ENCODE data around the gene CCDC192. TPM values are rescaled to one million over a fixed set of nuclear protein-coding genes. Genes with fewer than 3 reads are reported as not detected.
"Not testable (repeated sequence)": the region's sequence is repeated elsewhere in the genome, so short reads cannot be mapped to it uniquely, and the experiment has no call there.

CCDC192 gene
- polyA plus RNA-seq, 1 donor from 2014 or later = not detected

DNA sequence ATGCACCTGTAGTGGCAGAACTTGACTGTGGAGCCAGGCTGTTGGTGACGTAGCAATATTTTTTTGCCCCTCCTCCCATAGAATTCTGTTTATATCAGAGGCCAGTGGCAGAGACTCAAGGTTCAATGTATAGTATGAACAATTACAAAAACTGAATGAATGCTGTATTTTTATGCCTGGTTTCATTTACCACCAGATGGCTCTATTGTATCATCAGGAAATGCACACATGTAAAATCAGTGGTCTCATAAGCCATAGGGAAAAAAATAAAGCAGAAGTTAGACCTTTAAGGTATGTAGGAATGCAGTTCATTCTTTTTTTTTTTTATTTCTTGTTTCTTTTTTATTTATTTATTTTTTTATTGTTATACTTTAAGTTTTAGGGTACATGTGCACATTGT is 43.6 kb downstream of the CCDC192 start:
- Histone ChIP-seq H3F3A (ENCODE audit: insufficient read depth, low read length, poor library complexity, severe bottlenecking) (no peaks in the 10 kb centered on the region), H2AFZ (ENCODE audit: low read depth, low read length) (no peak overlapping the region), H3K36me3 (ENCODE audit: insufficient read depth, low read length) (no peaks in the 10 kb centered on the region), H3K27ac (ENCODE audit: low read length) (no peak overlapping the region), H3K9me3 (ENCODE audit: low read length) (no peaks in the 10 kb centered on the region), H3K4me3 (ENCODE audit: low read length) (no peak overlapping the region), H3K9me2 (ENCODE audit: insufficient read depth, low read length) (no peaks in the 10 kb centered on the region), H4K20me1 (ENCODE audit: insufficient read depth) (no peaks in the 10 kb centered on the region), H3K27me3 (ENCODE audit: insufficient read depth, low read depth, low read length) (no peaks in the 10 kb centered on the region), H3K9ac (ENCODE audit: low read length) (no peak overlapping the region), H3K79me2 (replicated peaks; ENCODE audit: insufficient read depth, low read length) (no peaks in the 10 kb centered on the region), H3K4me2 (ENCODE audit: low read length) (no peak overlapping the region)
- TF ChIP-seq RAD21 (conservative IDR thresholded peaks at IDR 0.05) (peak; percentile 81), CTCF (IDR thresholded peaks at IDR 0.05; ENCODE audit: poor library complexity, severe bottlenecking) (peak; percentile 70), SMC3 (conservative IDR thresholded peaks at IDR 0.05; ENCODE audit: poor library complexity) (peak; percentile 81), REST (IDR thresholded peaks at IDR 0.05; ENCODE audit: borderline replicate concordance) (no peak)

DNA sequence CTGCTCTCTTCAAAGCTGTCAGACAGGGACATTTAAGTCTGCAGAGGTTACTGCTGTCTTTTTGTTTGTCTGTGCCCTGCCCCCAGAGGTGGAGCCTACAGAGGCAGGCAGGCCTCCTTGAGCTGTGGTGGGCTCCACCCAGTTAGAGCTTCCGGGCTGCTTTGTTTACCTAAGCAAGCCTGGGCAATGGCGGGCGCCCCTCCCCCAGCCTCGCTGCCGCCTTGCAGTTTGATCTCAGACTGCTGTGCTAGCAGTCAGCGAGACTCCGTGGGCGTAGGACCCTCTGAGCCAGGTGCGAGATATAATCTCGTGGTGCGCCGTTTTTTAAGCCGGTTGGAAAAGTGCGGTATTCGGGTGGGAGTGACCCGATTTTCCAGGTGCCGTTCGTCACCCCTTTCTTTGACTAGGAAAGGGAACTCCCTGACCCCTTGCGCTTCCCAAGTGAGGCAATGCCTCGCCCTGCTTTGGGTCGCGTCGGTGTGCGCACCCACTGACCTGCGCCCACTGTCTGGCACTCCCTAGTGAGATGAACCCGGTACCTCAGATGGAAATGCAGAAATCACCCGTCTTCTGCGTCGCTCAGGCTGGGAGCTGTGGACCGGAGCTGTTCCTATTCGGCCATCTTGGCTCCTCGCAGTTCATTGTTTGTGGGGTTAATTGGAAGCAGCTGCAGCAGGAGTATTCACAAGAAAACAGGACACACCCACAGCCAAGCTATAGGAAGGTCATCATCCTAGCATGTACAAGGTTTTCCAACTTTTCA is 49.5 kb downstream of the CCDC192 start:
- not testable (repeated sequence) for H3K4me3 ChIP-seq (ENCODE audit: low read length); H3K9ac ChIP-seq (ENCODE audit: low read length); H3K27ac ChIP-seq (ENCODE audit: low read length); H3K36me3 ChIP-seq (ENCODE audit: insufficient read depth, low read length); H4K20me1 ChIP-seq (ENCODE audit: insufficient read depth); H3K9me3 ChIP-seq (ENCODE audit: low read length); H3F3A ChIP-seq (ENCODE audit: insufficient read depth, low read length, poor library complexity, severe bottlenecking); H3K27me3 ChIP-seq (ENCODE audit: insufficient read depth, low read depth, low read length); H2AFZ ChIP-seq (ENCODE audit: low read depth, low read length); H3K79me2 ChIP-seq (replicated peaks; ENCODE audit: insufficient read depth, low read length); H3K4me2 ChIP-seq (ENCODE audit: low read length); H3K9me2 ChIP-seq (ENCODE audit: insufficient read depth, low read length)

GRCh38 chr5:127754259-127754658 is 51.1 kb downstream of the CCDC192 start:
- Histone ChIP-seq H3K9ac (ENCODE audit: low read length) (no peak overlapping the region), H3K4me3 (ENCODE audit: low read length) (no peak overlapping the region), H3K36me3 (ENCODE audit: insufficient read depth, low read length) (no peaks in the 10 kb centered on the region), H3F3A (ENCODE audit: insufficient read depth, low read length, poor library complexity, severe bottlenecking) (no peaks in the 10 kb centered on the region), H3K4me2 (ENCODE audit: low read length) (no peak overlapping the region), H3K79me2 (replicated peaks; ENCODE audit: insufficient read depth, low read length) (no peaks in the 10 kb centered on the region), H2AFZ (ENCODE audit: low read depth, low read length) (no peak overlapping the region), H3K9me2 (ENCODE audit: insufficient read depth, low read length) (no peaks in the 10 kb centered on the region), H3K27ac (ENCODE audit: low read length) (no peak overlapping the region), H3K9me3 (ENCODE audit: low read length) (no peaks in the 10 kb centered on the region), H4K20me1 (ENCODE audit: insufficient read depth) (no peaks in the 10 kb centered on the region), H3K27me3 (ENCODE audit: insufficient read depth, low read depth, low read length) (no peaks in the 10 kb centered on the region)
- TF ChIP-seq SMC3 (conservative IDR thresholded peaks at IDR 0.05; ENCODE audit: poor library complexity) (no peak), MXI1 (conservative IDR thresholded peaks at IDR 0.05; ENCODE audit: poor library complexity, severe bottlenecking) (no peak), EP300 (conservative IDR thresholded peaks at IDR 0.05; ENCODE audit: poor library complexity, severe bottlenecking) (no peak), RAD21 (conservative IDR thresholded peaks at IDR 0.05) (no peak), CTCF (IDR thresholded peaks at IDR 0.05; ENCODE audit: poor library complexity, severe bottlenecking) (no peak), POLR2AphosphoS5 (IDR thresholded peaks at IDR 0.05) (no peak), EZH2 (IDR thresholded peaks at IDR 0.05; ENCODE audit: borderline replicate concordance, insufficient read depth, low read length, poor library complexity, severe bottlenecking) (no peak), REST (IDR thresholded peaks at IDR 0.05; ENCODE audit: borderline replicate concordance) (no peak), TAF1 (IDR thresholded peaks at IDR 0.05; ENCODE audit: low read depth) (no peak)

Data from neural cell (in vitro differentiated cells).